Gastroesophageal sphincter (tissue), 3 donors: Measurements from ENCODE around the gene PERCC1.

Source experiments
- EP300 ChIP-seq: sonication (generic); formaldehyde crosslinking; IDR thresholded peaks from one replicate; pipeline ENCODE4 v1.6.1; 2017; ENCODE audit warnings: antibody characterized with exemption, mild to moderate bottlenecking
- POLR2A ChIP-seq, 2 donors: fragments of 450-650 bp; IDR thresholded peaks; one replicate each; pipeline ENCODE4 v1.6.1; 2017; ENCODE audit warnings: antibody characterized with exemption in 2 of 2, mild to moderate bottlenecking in 2 of 2, moderate library complexity in 1 of 2
- TF ChIP-seq, protein P1 (sequence below), 4 experiments: fragments of 200-600 bp in 2 of 4; fragments of 450-650 bp in 2 of 4; sonication (generic) in 1 of 4; IDR thresholded peaks; one replicate each; pipeline ENCODE4 v1.5.1; 2017 to 2019; ENCODE audit warnings: antibody characterized with exemption in 4 of 4, mild to moderate bottlenecking in 2 of 4, moderate library complexity in 2 of 4

DNA sequence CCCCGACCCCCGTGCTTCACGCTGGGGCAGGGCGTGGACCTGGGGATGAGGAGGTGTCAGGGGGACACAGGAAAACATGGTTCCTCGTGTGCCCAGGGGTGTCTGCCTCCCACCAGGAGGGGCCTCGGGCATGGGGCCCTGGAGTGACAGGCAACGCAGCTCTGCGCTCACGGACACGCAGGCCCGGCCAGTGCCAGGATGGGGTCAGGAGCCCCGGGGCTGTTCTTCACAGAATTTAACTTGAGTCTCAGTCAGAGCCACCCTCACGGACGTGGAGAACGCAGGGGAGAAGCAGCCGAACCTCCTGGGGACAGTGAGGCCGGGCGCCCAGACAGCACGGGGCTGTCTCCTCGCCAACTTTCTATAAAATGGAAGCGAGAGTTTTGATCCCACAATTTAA, 33.1 kb upstream of the PERCC1 start:
- TF ChIP-seq, protein P1, sequence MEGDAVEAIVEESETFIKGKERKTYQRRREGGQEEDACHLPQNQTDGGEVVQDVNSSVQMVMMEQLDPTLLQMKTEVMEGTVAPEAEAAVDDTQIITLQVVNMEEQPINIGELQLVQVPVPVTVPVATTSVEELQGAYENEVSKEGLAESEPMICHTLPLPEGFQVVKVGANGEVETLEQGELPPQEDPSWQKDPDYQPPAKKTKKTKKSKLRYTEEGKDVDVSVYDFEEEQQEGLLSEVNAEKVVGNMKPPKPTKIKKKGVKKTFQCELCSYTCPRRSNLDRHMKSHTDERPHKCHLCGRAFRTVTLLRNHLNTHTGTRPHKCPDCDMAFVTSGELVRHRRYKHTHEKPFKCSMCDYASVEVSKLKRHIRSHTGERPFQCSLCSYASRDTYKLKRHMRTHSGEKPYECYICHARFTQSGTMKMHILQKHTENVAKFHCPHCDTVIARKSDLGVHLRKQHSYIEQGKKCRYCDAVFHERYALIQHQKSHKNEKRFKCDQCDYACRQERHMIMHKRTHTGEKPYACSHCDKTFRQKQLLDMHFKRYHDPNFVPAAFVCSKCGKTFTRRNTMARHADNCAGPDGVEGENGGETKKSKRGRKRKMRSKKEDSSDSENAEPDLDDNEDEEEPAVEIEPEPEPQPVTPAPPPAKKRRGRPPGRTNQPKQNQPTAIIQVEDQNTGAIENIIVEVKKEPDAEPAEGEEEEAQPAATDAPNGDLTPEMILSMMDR (IDR thresholded peaks at IDR 0.05): no peak
- TF ChIP-seq EP300 (no peak), POLR2A (IDR thresholded peaks at IDR 0.05) (no peak)
